GM13977 (cell line): Measurements from ENCODE around the gene KRTAP27-1.

ENCODE experiments used
- DNase-seq: peaks from one replicate; pipeline ENCODE4 v3.0.0; 2012; ENCODE audit warnings: low spot score
- CTCF ChIP-seq: IDR thresholded peaks from 2 replicates; pipeline ENCODE4 v1.5.1; 2012; ENCODE audit warnings: mild to moderate bottlenecking, control low read depth; ENCODE audit not compliant: insufficient read depth; ENCODE audit errors: extremely low read depth, missing control alignments
- in situ Hi-C: fragments of 300-500 bp; cut with MboI; formaldehyde crosslinking; loops from one replicate; pipeline ENCODE4 v1.12.0; 2022; ENCODE audit warnings: low sequenced_read_pairs, low pct_unique_long_range_greater_than_20kb, mixed read lengths, inconsistent platforms; ENCODE audit not compliant: unreplicated experiment

The KRTAP27-1 gene

GRCh38 chr21:30336596-30336995 is 898 bp downstream of the KRTAP27-1 start:
- in situ Hi-C loops, result no loop called here
- TF ChIP-seq CTCF, result no peak
- no peak for DNase-seq

- DNase-seq, result no peak
- TF ChIP-seq CTCF, result no peak
- in situ Hi-C loops, result no loop called here
These were observed 3.8 kb downstream of the KRTAP27-1 start for GRCh38 chr21:30333736-30334135.

- no peak for TF ChIP-seq CTCF
- DNase-seq, result no peak
- in situ Hi-C loops, result no loop called here
These were observed 4.8 kb downstream of the KRTAP27-1 start for GRCh38 chr21:30332681-30333080.

GRCh38 chr21:30329203-30329875 is 8.2 kb downstream of the KRTAP27-1 start:
- DNase-seq, result no peak
- in situ Hi-C loops, result no loop called here
- TF ChIP-seq CTCF, result no peak

- in situ Hi-C loops, result no loop called here
- no peak for TF ChIP-seq CTCF
- DNase-seq, result no peak
These were observed 11.1 kb downstream of the KRTAP27-1 start for GRCh38 chr21:30326390-30326789.

GRCh38 chr21:30320215-30320614 is 17.3 kb downstream of the KRTAP27-1 start, which contains the start of gene KRTAP26-1:
KRTAP26-1 (minus strand) TSS chr21:30320315; CDS start chr21:30320035, 280 bp downstream.
- in situ Hi-C loops, result no loop called here

More at GRCh38 chr21:30320215-30320614, 17.3 kb downstream of the KRTAP27-1 start, which contains the start of gene KRTAP26-1:
- DNase-seq, result no peak
- no peak for TF ChIP-seq CTCF
